ENCODE data around the gene CUL4B.
"Not testable (repeated sequence)": the region's sequence is repeated elsewhere in the genome, so short reads cannot be mapped to it uniquely, and the experiment has no call there.

The CUL4B gene

DNA sequence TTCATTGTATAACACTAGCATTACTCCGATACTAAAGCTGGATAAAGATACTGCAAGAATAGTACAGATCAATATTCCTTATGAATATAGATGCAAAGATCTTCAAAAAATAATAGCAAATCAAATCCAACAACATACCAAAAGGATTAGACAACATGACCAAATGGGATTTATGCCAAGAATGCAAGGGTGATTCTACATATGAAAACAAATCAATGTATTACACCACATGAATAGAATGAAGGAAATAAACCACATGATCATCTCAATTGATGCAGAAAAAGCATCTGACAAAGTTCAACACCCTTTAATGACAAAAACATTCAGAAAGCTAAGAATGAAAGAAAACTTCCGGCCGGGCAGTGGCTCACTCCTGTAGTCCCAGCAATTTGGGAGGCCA lies 42.8 kb downstream of the CUL4B start:
- DNase-seq: no peak

GRCh38 chrX:120514236-120514635 lies 46.5 kb downstream of the CUL4B start:
- no peak for DNase-seq

- DNase-seq: no peak
These were observed 48.1 kb downstream of the CUL4B start for GRCh38 chrX:120512627-120513026.

- DNase-seq: no peak
These were observed 48.5 kb downstream of the CUL4B start for GRCh38 chrX:120512222-120512621.

DNA sequence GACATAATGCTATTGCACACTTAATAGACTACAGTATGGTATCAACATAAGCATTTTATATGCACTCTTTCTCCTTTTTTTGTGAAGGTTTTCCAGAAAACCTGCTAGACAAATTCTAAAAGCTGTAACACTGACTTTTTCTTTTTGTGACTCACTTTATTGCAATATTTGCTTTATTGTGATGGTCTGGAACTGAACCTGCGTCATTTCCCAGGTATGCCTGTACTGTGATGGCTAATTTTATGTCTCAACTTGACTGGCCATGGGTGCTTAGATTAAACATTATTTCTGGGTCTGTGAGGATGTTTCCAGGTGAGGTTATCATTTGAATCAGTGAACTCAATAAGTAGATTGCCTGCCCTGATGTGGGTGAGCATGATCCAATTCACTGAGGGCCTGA lies 56.2 kb downstream of the CUL4B start:
- no peak for DNase-seq

DNA sequence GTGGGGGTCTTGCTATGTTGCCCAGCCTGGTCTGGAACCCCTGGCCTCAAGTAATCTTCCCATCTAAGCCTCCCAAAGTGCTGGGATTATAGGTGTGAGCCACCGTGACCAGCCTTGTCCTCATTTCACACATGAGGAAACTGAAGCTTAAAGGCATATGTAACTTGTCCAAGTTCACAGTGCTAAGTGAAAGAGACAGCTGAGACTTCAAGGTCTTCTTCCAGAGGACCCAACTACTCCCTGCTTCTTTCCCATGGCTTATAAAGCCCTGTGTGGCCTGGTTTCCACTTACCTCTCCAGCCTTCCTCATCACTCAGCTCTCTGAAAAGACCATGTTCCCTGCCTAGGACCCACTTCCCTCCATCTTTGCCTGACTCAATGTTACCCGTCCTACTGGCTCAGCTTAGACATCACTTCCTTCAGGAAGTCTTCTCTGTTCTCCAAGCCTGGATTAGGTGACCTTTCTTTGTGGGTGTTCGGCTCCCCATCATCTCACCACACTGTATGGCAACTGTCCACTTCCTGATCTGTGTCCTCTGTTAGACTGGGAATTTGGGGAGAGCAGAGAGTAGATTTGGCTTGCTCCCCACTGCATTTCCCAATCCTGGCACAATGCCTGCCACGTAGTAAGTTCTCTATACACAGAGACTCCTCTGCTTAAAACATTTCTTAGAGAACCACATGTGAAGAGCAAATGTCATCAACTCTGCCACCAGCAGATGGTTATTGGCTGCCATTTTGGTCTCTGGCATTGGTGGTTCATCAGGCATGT lies 61.3 kb downstream of the CUL4B start:
- no peak for DNase-seq

DNA sequence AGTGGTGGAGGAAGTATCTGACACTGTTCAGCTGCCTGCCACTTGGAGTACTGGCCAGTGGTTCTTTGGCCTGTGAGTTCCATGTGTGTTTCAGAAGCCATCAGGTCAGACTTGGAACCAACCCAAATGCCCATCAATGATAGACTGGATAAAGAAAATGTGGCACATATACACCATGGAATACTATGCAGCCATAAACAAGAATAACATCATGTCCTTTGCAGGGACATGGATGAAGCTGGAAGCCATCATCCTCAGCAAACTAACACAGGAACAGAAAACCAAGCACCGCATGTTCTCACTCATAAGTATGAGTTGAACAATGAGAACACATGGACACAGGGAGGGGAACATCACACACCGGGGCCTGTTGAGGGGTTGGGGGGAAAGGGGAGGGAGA lies 70.6 kb downstream of the CUL4B start:
- not testable (repeated sequence) for DNase-seq

DNA sequence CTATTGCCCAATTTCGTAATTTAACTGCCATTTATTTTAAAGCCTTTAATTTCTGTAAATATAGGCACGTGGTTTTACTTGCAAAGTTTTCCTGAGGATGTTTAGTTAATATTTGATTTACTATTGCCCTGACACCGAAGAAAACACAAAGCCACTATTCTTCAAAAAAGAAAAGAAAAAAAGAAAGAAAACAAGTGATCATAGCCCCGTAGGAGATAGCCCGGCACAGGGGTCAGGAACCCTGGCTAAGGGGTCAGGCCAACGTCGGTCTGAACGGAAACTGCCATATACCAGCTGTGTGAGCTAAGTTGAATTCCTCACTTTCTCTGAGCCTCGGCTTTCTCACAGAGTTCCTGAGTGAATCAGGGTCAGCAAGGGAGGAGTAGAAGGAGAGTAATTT lies 74.0 kb downstream of the CUL4B start:
- DNase-seq: no peak

DNA sequence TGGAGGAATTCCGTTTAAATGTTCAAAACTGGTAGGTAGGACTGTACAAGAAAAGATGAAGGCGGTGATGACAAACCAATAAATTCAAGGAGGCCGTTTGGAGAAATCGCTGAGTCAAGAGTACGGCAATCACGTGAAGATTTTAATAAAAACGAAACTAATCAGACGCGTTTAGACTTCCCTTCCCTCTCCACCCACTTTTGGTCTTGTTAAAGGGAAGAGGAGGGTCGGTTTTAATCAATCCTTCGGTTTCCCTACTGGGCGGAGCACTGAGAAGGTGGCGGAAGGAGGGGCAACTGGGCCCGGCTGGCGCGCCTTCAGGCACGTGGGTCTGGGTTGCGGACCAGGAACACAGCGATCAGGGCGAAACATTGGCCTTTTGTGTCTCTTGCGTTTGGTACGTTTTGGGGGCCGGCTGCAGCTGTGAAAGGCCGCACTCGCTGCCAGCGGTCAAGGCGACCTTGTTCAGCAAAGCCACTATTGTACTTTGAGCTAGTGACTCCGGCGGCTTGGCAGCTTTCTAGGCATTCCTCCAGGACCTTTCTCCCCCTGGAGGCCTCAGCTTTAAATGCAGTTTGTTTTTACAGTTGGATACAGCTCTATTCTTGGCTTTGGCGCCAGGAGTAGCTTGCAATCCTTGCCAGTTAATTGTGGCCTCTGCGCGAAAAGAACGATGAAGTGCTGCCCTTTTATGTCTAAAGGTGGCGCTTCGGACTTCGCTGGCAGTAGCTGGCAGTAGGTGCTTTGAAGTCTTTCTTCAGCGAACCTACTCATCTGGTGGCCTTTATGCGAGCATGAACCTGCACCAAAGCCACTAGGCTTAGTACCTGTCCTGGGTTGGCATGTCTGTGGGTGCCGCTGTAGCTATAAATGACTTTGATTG lies 74.9 kb downstream of the CUL4B start:
- DNase-seq: peak; percentile 84

DNA sequence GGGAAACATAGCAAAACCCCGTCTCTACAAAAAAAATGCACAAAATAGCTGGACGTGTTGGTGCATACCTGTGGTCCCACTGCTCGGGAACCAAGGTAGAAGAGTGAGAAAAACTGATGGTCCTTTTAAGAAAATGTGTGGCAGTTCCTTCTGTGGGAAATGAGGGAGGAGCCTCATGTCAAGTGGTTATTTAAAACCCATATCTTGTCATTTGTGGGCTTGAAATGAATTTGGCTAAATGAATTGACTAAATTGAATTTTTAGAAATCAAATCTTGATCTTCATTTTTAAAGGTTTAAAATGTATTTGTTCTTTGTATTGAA lies 75.5 kb downstream of the CUL4B start:
- DNase-seq: no peak

DNA sequence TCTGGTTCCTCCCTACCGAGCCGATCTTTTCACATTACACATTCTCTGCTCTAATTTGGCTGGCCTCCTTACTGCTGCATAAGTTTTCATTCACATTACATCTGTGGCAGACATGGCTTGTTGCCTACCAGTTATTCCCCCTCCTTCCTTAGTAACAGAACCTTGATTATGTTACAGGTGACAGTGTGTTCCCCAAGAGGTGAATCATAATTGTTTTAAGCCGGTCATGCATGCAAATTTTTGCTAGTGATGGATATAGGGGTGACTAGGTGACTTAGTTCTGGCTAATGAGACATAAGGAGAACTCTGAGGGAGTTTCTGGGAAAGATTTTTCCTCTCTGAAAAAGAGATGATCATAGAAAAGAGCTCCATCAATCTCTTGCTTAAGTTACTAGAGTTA lies 83.3 kb downstream of the CUL4B start:
- DNase-seq: no peak

DNA sequence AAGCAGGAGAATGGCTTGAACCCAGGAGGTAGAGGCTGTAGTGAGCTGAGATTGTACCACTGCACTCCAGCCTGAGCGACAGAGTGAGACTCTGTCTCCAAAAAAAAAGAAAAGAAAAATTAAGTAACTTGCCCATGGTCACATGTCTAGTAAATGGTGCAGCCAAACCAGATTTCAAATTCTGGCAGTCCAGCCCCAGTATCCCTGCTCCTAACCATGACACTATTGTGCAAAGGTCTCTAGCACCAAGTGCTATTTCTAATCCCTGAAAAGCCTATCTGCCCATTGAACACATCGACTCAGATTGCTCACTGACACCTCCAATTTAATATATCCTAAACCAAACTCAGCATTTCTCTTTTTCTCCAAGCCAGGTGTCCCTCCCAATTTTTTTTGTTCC lies 84.0 kb downstream of the CUL4B start:
- no peak for DNase-seq

GRCh38 chrX:120475447-120475846 lies 85.3 kb downstream of the CUL4B start:
- not testable (repeated sequence) for DNase-seq
